Measurements from ENCODE around the gene CHD8.
A peak's percentile ranks its signal among the peaks of the same experiment; 100 is the strongest.

Gene CHD8

GRCh38 chr14:21437063-21437901 lies 18.6 kb downstream of the CHD8 start:
- Histone ChIP-seq H3K27me3 (ENCODE audit: control insufficient read depth in 5 of 5, insufficient read depth in 4 of 5, low read length in 5 of 5) (no peaks in the 10 kb centered on the region), H3K4me3 (ENCODE audit: low read depth in 1 of 5, low read length in 5 of 5) (peak overlapping the region; percentile 92 to 97 (median 94)), H3K36me3 (ENCODE audit: control insufficient read depth in 5 of 5, insufficient read depth in 5 of 5, low read length in 5 of 5) (no peaks in the 10 kb centered on the region), H3K9me3 (ENCODE audit: control insufficient read depth in 5 of 5, low read length in 5 of 5) (no peaks in the 10 kb centered on the region), H3K9ac (ENCODE audit: low read length in 5 of 5) (peak overlapping the region; percentile 40 to 98 (median 96)), H3K4me1 (ENCODE audit: control insufficient read depth in 5 of 5, insufficient read depth in 5 of 5, low read length in 5 of 5) (peaks cover 0 to 24% (median 20%) of the 10 kb centered on the region in 5 donors), H3K27ac (ENCODE audit: low read depth, low read length) (peak overlapping the region; percentile 97)

- H3K9ac ChIP-seq (ENCODE audit: low read length in 5 of 5) = peak overlapping the region in 4 of 5 donors; percentile 94 to 98 (median 96)
- peaks cover 0 to 2% (median 1%) of the 10 kb centered on the region in 5 donors for H3K36me3 ChIP-seq (ENCODE audit: control insufficient read depth in 5 of 5, insufficient read depth in 5 of 5, low read length in 5 of 5)
- H3K4me1 ChIP-seq (ENCODE audit: control insufficient read depth in 5 of 5, insufficient read depth in 5 of 5, low read length in 5 of 5) = peaks cover 0 to 24% (median 20%) of the 10 kb centered on the region in 5 donors
- peak overlapping the region; percentile 97 for H3K27ac ChIP-seq (ENCODE audit: low read depth, low read length)
- no peaks in the 10 kb centered on the region for H3K27me3 ChIP-seq (ENCODE audit: control insufficient read depth in 5 of 5, insufficient read depth in 4 of 5, low read length in 5 of 5)
- no peaks in the 10 kb centered on the region for H3K9me3 ChIP-seq (ENCODE audit: control insufficient read depth in 5 of 5, low read length in 5 of 5)
- H3K4me3 ChIP-seq (ENCODE audit: low read depth in 1 of 5, low read length in 5 of 5) = peak overlapping the region; percentile 92 to 97 (median 94)
Measured at GRCh38 chr14:21436567-21437062, 19.3 kb downstream of the CHD8 start.

GRCh38 chr14:21431126-21431525 lies 24.8 kb downstream of the CHD8 start:
- peaks cover 24 to 54% (median 51%) of the 10 kb centered on the region in 5 donors for H3K36me3 ChIP-seq (ENCODE audit: control insufficient read depth in 5 of 5, insufficient read depth in 5 of 5, low read length in 5 of 5)

GRCh38 chr14:21428930-21429329 lies 27.0 kb downstream of the CHD8 start:
- H3K9ac ChIP-seq (ENCODE audit: low read length in 5 of 5) = no peak overlapping the region
- peaks cover 34 to 72% (median 64%) of the 10 kb centered on the region in 5 donors for H3K36me3 ChIP-seq (ENCODE audit: control insufficient read depth in 5 of 5, insufficient read depth in 5 of 5, low read length in 5 of 5)
- H3K4me1 ChIP-seq (ENCODE audit: control insufficient read depth in 5 of 5, insufficient read depth in 5 of 5, low read length in 5 of 5) = no peaks in the 10 kb centered on the region
- no peaks in the 10 kb centered on the region for H3K9me3 ChIP-seq (ENCODE audit: control insufficient read depth in 5 of 5, low read length in 5 of 5)
- H3K27ac ChIP-seq (ENCODE audit: low read depth, low read length) = no peak overlapping the region
- no peaks in the 10 kb centered on the region for H3K27me3 ChIP-seq (ENCODE audit: control insufficient read depth in 5 of 5, insufficient read depth in 4 of 5, low read length in 5 of 5)
- no peak overlapping the region for H3K4me3 ChIP-seq (ENCODE audit: low read depth in 1 of 5, low read length in 5 of 5)

More at GRCh38 chr14:21431126-21431525, 24.8 kb downstream of the CHD8 start:
- no peak overlapping the region for H3K27ac ChIP-seq (ENCODE audit: low read depth, low read length)
- H3K27me3 ChIP-seq (ENCODE audit: control insufficient read depth in 5 of 5, insufficient read depth in 4 of 5, low read length in 5 of 5) = no peaks in the 10 kb centered on the region
- H3K4me3 ChIP-seq (ENCODE audit: low read depth in 1 of 5, low read length in 5 of 5) = no peak overlapping the region
- no peaks in the 10 kb centered on the region for H3K9me3 ChIP-seq (ENCODE audit: control insufficient read depth in 5 of 5, low read length in 5 of 5)
- no peak overlapping the region for H3K9ac ChIP-seq (ENCODE audit: low read length in 5 of 5)
- H3K4me1 ChIP-seq (ENCODE audit: control insufficient read depth in 5 of 5, insufficient read depth in 5 of 5, low read length in 5 of 5) = peaks cover 0 to 9% (median 7%) of the 10 kb centered on the region in 5 donors

- H3K4me1 ChIP-seq (ENCODE audit: control insufficient read depth in 5 of 5, insufficient read depth in 5 of 5, low read length in 5 of 5) = no peaks in the 10 kb centered on the region
- no peaks in the 10 kb centered on the region for H3K9me3 ChIP-seq (ENCODE audit: control insufficient read depth in 5 of 5, low read length in 5 of 5)
- H3K27me3 ChIP-seq (ENCODE audit: control insufficient read depth in 5 of 5, insufficient read depth in 4 of 5, low read length in 5 of 5) = no peaks in the 10 kb centered on the region
- no peak overlapping the region for H3K9ac ChIP-seq (ENCODE audit: low read length in 5 of 5)
- no peak overlapping the region for H3K27ac ChIP-seq (ENCODE audit: low read depth, low read length)
- H3K4me3 ChIP-seq (ENCODE audit: low read depth in 1 of 5, low read length in 5 of 5) = no peak overlapping the region
- peaks cover 40 to 93% (median 74%) of the 10 kb centered on the region in 5 donors for H3K36me3 ChIP-seq (ENCODE audit: control insufficient read depth in 5 of 5, insufficient read depth in 5 of 5, low read length in 5 of 5)
Measured at GRCh38 chr14:21426692-21427091, 29.2 kb downstream of the CHD8 start.

- H3K9me3 ChIP-seq (ENCODE audit: control insufficient read depth in 5 of 5, low read length in 5 of 5) = no peaks in the 10 kb centered on the region
- no peak overlapping the region for H3K27ac ChIP-seq (ENCODE audit: low read depth, low read length)
- H3K36me3 ChIP-seq (ENCODE audit: control insufficient read depth in 5 of 5, insufficient read depth in 5 of 5, low read length in 5 of 5) = peaks cover 28 to 76% (median 62%) of the 10 kb centered on the region in 5 donors
- no peak overlapping the region for H3K4me3 ChIP-seq (ENCODE audit: low read depth in 1 of 5, low read length in 5 of 5)
- H3K27me3 ChIP-seq (ENCODE audit: control insufficient read depth in 5 of 5, insufficient read depth in 4 of 5, low read length in 5 of 5) = no peaks in the 10 kb centered on the region
- H3K9ac ChIP-seq (ENCODE audit: low read length in 5 of 5) = no peak overlapping the region
- H3K4me1 ChIP-seq (ENCODE audit: control insufficient read depth in 5 of 5, insufficient read depth in 5 of 5, low read length in 5 of 5) = no peaks in the 10 kb centered on the region
Measured at GRCh38 chr14:21419528-21419927, 36.4 kb downstream of the CHD8 start.

- Histone ChIP-seq H3K27ac (ENCODE audit: low read depth, low read length) (no peak overlapping the region), H3K36me3 (ENCODE audit: control insufficient read depth in 5 of 5, insufficient read depth in 5 of 5, low read length in 5 of 5) (peaks cover 42 to 80% (median 70%) of the 10 kb centered on the region in 5 donors), H3K27me3 (ENCODE audit: control insufficient read depth in 5 of 5, insufficient read depth in 4 of 5, low read length in 5 of 5) (no peaks in the 10 kb centered on the region), H3K9me3 (ENCODE audit: control insufficient read depth in 5 of 5, low read length in 5 of 5) (no peaks in the 10 kb centered on the region), H3K4me3 (ENCODE audit: low read depth in 1 of 5, low read length in 5 of 5) (no peak overlapping the region), H3K9ac (ENCODE audit: low read length in 5 of 5) (no peak overlapping the region), H3K4me1 (ENCODE audit: control insufficient read depth in 5 of 5, insufficient read depth in 5 of 5, low read length in 5 of 5) (no peaks in the 10 kb centered on the region)
Measured at GRCh38 chr14:21415329-21415728, 40.6 kb downstream of the CHD8 start.

GRCh38 chr14:21414137-21414631 lies 41.7 kb downstream of the CHD8 start:
- Histone ChIP-seq H3K9ac (ENCODE audit: low read length in 5 of 5) (no peak overlapping the region), H3K4me1 (ENCODE audit: control insufficient read depth in 5 of 5, insufficient read depth in 5 of 5, low read length in 5 of 5) (no peaks in the 10 kb centered on the region), H3K27ac (ENCODE audit: low read depth, low read length) (no peak overlapping the region), H3K4me3 (ENCODE audit: low read depth in 1 of 5, low read length in 5 of 5) (no peak overlapping the region), H3K36me3 (ENCODE audit: control insufficient read depth in 5 of 5, insufficient read depth in 5 of 5, low read length in 5 of 5) (peaks cover 53 to 82% (median 72%) of the 10 kb centered on the region in 5 donors), H3K27me3 (ENCODE audit: control insufficient read depth in 5 of 5, insufficient read depth in 4 of 5, low read length in 5 of 5) (no peaks in the 10 kb centered on the region), H3K9me3 (ENCODE audit: control insufficient read depth in 5 of 5, low read length in 5 of 5) (no peaks in the 10 kb centered on the region)

- Histone ChIP-seq H3K9ac (ENCODE audit: low read length in 5 of 5) (no peak overlapping the region), H3K9me3 (ENCODE audit: control insufficient read depth in 5 of 5, low read length in 5 of 5) (no peaks in the 10 kb centered on the region), H3K4me3 (ENCODE audit: low read depth in 1 of 5, low read length in 5 of 5) (no peak overlapping the region), H3K36me3 (ENCODE audit: control insufficient read depth in 5 of 5, insufficient read depth in 5 of 5, low read length in 5 of 5) (peaks cover 75 to 98% (median 87%) of the 10 kb centered on the region in 5 donors), H3K27me3 (ENCODE audit: control insufficient read depth in 5 of 5, insufficient read depth in 4 of 5, low read length in 5 of 5) (no peaks in the 10 kb centered on the region), H3K4me1 (ENCODE audit: control insufficient read depth in 5 of 5, insufficient read depth in 5 of 5, low read length in 5 of 5) (peaks cover 0 to 2% (median 0%) of the 10 kb centered on the region in 5 donors), H3K27ac (ENCODE audit: low read depth, low read length) (no peak overlapping the region)
Measured at GRCh38 chr14:21408147-21408546, 47.8 kb downstream of the CHD8 start.

- Histone ChIP-seq H3K27me3 (ENCODE audit: control insufficient read depth in 5 of 5, insufficient read depth in 4 of 5, low read length in 5 of 5) (no peaks in the 10 kb centered on the region), H3K4me1 (ENCODE audit: control insufficient read depth in 5 of 5, insufficient read depth in 5 of 5, low read length in 5 of 5) (peaks cover 0 to 2% (median 0%) of the 10 kb centered on the region in 5 donors), H3K9ac (ENCODE audit: low read length in 5 of 5) (no peak overlapping the region), H3K36me3 (ENCODE audit: control insufficient read depth in 5 of 5, insufficient read depth in 5 of 5, low read length in 5 of 5) (peaks cover 79 to 98% (median 92%) of the 10 kb centered on the region in 5 donors), H3K9me3 (ENCODE audit: control insufficient read depth in 5 of 5, low read length in 5 of 5) (no peaks in the 10 kb centered on the region), H3K27ac (ENCODE audit: low read depth, low read length) (no peak overlapping the region), H3K4me3 (ENCODE audit: low read depth in 1 of 5, low read length in 5 of 5) (no peak overlapping the region)
Measured at GRCh38 chr14:21406213-21406612, 49.7 kb downstream of the CHD8 start.
